KBM-7 (cell line): ENCODE results near the gene SHISAL2A.
A peak's percentile ranks its signal among the peaks of the same experiment; 100 is the strongest.

Experiments used
- DNase-seq: peaks from one replicate; pipeline ENCODE4 v3.0.0-alpha.2; 2015
- in situ Hi-C: fragments of 300-500 bp; cut with MboI; formaldehyde crosslinking; loops from 2 replicates; pipeline ENCODE4 v1.14.3; 2020; ENCODE audit warnings: low sequenced_read_pairs, low pct_unique_long_range_greater_than_20kb, mixed read lengths

The SHISAL2A gene

DNA sequence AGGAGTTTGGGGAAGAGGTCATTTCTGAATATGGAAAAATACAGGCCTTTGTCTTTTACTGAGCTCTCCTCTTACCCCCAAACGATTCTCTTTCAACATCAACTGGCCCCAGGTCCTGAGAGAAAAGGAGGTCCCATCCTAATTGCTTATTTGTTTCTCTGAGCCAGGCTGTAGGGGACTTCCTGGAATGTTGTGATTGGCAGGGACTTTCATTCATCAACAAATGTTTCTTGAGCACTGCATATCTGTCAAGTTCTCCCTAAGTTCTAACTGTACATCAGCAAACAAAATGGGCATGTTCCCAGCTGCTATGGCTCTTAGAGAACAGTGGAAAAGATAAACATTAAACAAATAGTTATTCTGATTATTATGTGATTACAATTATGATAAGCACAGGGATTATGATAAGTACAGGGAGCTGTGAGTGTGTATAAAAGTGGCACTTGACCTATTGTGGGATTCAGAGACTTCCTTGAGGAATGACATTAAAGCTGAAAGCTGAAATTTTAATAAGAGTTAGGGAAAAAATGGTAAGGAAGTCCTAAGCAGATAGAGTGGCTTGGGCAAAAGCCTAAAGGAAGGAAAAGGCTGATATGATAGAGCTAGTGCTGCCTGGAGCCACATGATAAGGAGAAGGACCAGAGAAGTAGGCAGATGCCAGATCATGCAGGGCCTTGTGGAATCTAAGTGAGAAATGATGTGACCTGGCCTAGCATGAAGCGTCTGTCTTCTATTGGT, 19.2 kb upstream of the SHISAL2A start:
- DNase-seq, result no peak
- in situ Hi-C loops, result no loop called here

GRCh38 chr1:52614671-52615070, 18.3 kb upstream of the SHISAL2A start:
- in situ Hi-C loops, result no loop called here
- no peak for DNase-seq

DNA sequence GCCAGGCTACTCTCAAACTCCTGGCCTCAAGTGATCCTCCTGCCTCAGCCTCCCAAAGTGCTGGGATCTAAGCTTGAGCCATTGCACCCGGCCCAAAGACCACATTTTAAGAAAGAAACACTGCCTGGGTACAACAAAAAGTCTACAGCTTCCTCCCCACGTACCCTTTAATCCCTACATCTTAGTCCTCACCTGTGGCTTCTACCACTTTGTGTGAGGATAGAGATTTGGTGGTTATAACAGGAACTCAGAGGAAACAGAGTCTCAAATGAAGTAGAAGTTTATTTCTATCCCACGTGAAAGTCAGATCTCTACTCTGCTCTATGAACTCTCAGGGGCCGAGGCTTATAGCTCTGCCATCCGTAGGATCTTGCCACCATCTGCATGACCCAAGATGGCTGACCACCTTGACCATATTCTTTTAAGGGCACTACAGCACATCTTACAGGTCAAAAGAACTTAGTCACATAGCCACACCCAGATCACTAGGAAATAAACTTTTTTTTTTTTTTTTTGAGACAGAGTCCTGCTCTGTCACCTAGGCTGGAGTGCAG, 17.4 kb upstream of the SHISAL2A start:
- in situ Hi-C loops, result no loop called here
- no peak for DNase-seq

DNA sequence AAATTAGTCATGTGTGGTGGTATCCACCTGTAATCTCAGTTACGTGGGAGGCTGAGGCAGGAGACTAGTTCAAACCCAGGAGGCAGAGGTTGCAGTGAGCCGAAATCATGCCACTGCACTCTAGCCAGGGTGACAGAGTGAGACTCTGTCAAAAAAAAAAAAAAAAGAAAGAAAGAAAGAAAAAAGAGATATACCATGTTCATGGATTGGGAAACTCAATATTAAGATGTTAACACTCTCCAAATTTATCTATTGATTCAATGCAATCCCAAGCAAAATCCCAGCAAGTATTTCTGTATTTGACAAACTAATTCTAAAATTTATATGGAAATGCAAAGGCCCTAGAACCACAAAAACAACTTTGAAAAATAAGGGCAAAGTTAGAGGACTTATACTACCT, 11.0 kb upstream of the SHISAL2A start:
- DNase-seq, result no peak
- in situ Hi-C loops, result no loop called here

- in situ Hi-C loops, result no loop called here
Observed at GRCh38 chr1:52623812-52624211, 9.2 kb upstream of the SHISAL2A start.

DNA sequence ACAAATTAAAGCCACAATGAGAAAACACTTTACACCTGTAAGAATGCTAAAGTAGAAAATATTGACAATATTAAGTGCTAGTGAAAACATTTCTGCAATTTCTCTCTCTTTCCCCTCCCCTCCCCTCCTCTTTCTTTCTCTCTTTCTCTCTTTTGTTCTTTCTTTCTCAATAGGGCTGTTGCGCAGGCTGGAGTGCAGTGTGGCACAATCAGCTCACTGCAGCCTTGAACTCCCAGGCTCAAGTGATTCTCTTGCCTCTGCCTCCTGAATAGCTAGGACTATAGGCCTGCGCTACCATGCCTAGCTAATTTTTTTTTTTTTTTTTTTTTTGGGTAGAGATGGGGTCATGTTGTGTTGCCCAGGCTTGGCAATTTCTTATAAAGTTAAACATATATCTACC, 5.9 kb upstream of the SHISAL2A start:
- in situ Hi-C loops, result no loop called here

More at GRCh38 chr1:52623812-52624211, 9.2 kb upstream of the SHISAL2A start:
- no peak for DNase-seq

DNA sequence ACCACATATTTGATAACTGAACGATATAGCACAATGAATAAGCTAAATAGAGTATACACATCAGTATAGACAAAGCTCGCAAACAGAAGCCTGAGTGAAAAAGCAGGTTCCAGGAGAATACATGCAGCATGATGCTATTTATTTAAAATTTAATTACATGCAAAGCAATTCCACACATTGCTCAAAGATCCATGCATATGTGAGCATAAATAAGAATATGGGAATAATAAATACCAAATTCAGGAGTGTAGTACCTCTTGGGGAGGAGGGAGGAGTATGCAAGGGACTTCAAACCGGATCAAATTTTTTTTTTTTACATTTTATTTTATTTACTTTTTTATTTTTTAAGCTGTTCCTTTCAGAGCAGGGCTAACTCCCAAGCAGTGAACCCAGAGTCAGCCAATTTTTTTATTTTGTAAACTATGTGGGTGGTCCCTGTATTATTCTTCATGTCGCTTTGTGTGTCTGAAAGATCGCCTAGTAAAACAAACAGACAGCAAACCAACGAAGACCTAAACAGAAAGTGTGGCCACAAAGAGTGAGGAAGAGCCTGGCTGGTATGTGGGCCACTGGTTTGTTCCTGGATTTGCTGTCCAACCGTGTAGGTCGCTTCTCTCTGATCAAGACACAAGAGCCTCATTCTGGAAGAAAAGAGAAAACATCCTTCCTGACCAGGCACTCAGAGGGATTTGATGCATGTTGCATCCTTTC, 4.2 kb upstream of the SHISAL2A start:
- DNase-seq, result no peak
- in situ Hi-C loops, result no loop called here

More for the DNA sequence above, 5.9 kb upstream of the SHISAL2A start:
- DNase-seq, result no peak

GRCh38 chr1:52629325-52629643, 3.7 kb upstream of the SHISAL2A start:
- no peak for DNase-seq
- in situ Hi-C loops, result no loop called here

DNA sequence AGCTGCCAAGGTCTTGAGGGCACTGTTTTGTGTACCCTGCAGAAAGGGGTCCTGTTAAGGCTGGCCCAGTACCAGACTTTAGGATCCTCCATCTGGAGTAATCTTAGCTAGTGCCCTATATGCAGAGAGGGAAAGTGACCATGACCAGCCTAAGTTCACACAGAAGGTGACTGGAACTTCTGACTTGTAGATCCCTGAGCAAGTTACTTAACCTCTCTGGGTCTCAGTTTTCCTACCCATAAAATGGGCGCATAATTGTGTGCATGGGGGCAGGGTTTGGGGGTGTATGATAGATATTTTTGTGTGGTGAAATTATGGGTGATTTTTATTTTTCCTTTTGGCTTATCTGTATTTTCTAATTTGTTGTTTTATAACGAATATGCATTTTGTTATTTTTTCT, 3.3 kb upstream of the SHISAL2A start:
- DNase-seq, result no peak
- in situ Hi-C loops, result no loop called here

DNA sequence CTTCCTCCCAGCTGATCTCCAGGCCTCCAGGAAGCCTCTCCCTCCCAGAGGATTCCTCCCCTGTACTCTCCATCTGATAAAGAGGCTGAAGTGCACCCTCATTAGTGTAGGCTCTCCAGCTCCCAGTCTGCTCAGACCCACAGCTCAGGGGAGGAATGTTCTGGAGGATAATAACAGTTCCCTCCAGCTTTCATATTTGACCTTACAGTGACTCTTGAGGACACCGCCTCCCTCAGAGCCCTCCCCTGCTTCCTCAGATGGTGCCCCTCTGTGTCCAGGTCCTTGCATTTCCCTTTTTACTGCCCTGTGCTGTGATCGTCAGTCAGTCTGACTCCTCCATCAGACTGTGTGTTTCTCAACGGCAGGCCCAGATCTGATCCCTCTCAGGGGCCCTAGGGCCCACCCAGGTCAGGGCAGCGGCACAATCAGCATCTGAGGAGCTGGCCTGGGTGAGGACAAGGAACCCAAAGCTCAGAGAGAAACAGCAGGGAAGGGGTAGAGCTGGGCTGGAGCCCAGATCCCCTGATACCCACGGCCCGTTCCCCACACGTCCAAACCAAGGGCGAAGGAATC, 1.1 kb upstream of the SHISAL2A start:
- in situ Hi-C loops, result no loop called here
- DNase-seq, result peak; percentile 34

- in situ Hi-C loops, result no loop called here
- DNase-seq, result no peak
Observed at GRCh38 chr1:52633291-52633754, 355 bp downstream of the SHISAL2A start.

DNA sequence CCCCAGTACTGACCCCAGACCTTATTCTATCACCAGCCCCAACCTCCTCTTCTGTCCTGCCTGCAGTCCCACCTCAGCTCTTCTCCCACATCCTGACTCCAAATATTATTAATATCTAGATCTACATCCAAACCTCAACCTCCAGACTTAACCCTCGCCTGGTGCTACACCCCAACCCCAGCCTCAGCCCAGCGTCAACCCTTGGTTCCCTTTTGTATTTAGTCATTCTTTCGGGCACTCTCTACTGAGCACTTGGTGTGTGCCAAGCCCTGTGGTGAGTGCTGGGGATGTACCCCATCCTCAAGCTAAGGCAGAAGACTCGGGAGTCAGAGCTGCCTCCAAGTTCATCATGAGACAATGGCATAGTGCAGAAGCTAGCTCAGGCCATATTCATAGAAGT, 1.1 kb downstream of the SHISAL2A start:
- in situ Hi-C loops, result no loop called here
- DNase-seq, result no peak

GRCh38 chr1:52635321-52636089, 2.5 kb downstream of the SHISAL2A start:
- DNase-seq, result no peak
- in situ Hi-C loops, result no loop called here

- DNase-seq, result peak; percentile 90
- in situ Hi-C loops, result no loop called here
Observed at GRCh38 chr1:52636721-52637695, 4.0 kb downstream of the SHISAL2A start.

DNA sequence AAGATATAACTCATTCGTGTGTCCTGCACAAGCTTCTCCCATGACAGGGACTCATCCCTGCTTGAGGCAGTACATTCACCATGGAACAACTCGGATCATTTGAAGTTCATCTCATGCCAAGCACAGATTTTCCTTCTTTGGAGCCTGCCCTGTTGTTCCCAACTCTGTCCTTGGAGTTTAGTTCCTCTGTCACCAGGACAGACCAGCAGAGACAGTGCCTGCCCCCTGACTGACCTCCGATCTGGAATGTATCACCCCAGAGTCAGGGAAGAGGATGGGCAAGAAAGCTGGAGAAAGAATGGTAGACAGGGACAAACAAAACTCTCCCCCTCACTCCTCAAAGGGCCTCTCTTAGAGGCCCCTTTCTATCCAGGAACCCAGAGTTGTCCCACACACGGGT, 5.0 kb downstream of the SHISAL2A start:
- DNase-seq, result no peak
- in situ Hi-C loops, result no loop called here

- in situ Hi-C loops, result no loop called here
- no peak for DNase-seq
Observed at GRCh38 chr1:52640697-52641096, 7.7 kb downstream of the SHISAL2A start.

DNA sequence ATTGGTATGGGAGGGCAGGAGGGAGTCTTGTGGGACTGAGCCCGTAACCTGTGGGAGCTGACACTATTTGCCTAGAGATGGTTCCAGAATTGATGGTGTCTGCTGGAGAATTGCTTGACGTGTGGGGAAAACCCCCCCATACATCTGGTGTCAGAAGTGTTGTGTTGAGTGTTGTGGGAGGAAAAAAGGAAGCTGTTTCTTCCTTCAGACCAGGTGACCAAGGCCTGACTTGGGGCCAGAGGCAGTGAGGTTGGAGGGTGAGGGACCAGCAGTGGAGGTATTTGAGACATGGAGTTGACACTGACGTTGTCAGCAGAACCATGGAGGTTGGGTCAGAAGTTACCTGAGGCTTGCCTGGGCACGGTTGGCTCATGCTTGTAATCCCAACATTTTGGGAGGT, 8.3 kb downstream of the SHISAL2A start:
- peak; percentile 66 for DNase-seq
- in situ Hi-C loops, result no loop called here

DNA sequence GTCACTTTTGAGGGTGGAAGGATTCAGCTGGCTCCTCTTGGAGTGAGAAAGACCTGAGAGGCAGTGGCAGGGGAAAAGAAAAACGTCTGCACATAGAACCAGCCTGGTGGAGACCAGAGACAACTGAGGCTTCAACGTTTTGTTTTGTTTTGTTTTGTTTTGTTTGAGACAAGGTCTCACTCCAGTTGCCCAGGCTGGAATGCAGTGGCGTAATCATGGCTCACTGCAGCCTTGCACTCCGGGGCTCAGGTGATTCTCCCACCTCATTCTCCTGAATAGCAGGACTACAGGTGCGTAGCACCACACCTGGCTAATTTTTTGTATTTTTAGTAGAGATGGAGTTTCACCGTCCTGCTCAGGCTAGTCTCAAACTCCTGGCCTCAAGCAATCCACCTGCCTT, 12.3 kb downstream of the SHISAL2A start:
- DNase-seq, result no peak
- in situ Hi-C loops, result no loop called here
